Naive thymus-derived CD4-positive, alpha-beta T cell (primary cell): Measurements from ENCODE around the gene TBXAS1. TPM values are rescaled to one million over a fixed set of nuclear protein-coding genes. Genes with fewer than 3 reads are reported as not detected.

Source experiments
- ATAC-seq: fragments of 150-1000 bp; cut with Tn5 transposase; 2 replicates; pipeline ENCODE4 v1.10.0; 2021; ENCODE audit warnings: mild to moderate bottlenecking, moderate library complexity
- CTCF ChIA-PET: fragments of 350-600 bp; sonication (Branson Sonifier 250); formaldehyde crosslinking; loops from one replicate; lab custom pipeline; 2021; ENCODE audit warnings: antibody characterized with exemption; lab: Charles Lee
- POLR2A ChIA-PET: fragments of 350-600 bp; sonication (Branson Sonifier 250); formaldehyde crosslinking; loops from one replicate; lab custom pipeline; 2021; ENCODE audit warnings: antibody characterized with exemption, inconsistent platforms; lab: Charles Lee
- DNase-seq, 9 donors: peaks; one replicate each; pipeline versions ENCODE4 v3.0.0 to v3.0.0-alpha.2; 2020 to 2022; ENCODE audit warnings: mixed read lengths in 1 of 9
- H3K27ac ChIP-seq: one replicate; pipeline ENCODE4 v1.7.0; 2013; ENCODE audit warnings: mild to moderate bottlenecking, low read depth, low read length, moderate library complexity
- H3K27me3 ChIP-seq, 2 donors: one replicate each; pipeline ENCODE4 v1.7.0; 2013; ENCODE audit warnings: low read length in 2 of 2, mild to moderate bottlenecking in 2 of 2, moderate library complexity in 2 of 2; ENCODE audit not compliant: control insufficient read depth in 2 of 2, insufficient read depth in 2 of 2
- H3K36me3 ChIP-seq, 3 experiments: 1 replicate in 2 of 3; 2 replicates in 1 of 3; pipeline ENCODE4 v1.7.0; 2013; ENCODE audit warnings: low read length in 3 of 3, mild to moderate bottlenecking in 3 of 3, moderate library complexity in 1 of 3; ENCODE audit not compliant: insufficient read depth in 3 of 3, control insufficient read depth in 2 of 3
- H3K4me1 ChIP-seq, 2 donors: one replicate each; pipeline ENCODE4 v1.7.0; 2013; ENCODE audit warnings: low read length in 2 of 2, mild to moderate bottlenecking in 2 of 2, moderate library complexity in 1 of 2; ENCODE audit not compliant: control insufficient read depth in 2 of 2, insufficient read depth in 2 of 2
- H3K4me3 ChIP-seq: 2 replicates; pipeline ENCODE4 v1.7.0; 2013; ENCODE audit warnings: mild to moderate bottlenecking, low read length
- H3K9me3 ChIP-seq, 3 experiments: 1 replicate in 2 of 3; 2 replicates in 1 of 3; pipeline ENCODE4 v1.7.0; 2013; ENCODE audit warnings: low read length in 3 of 3; ENCODE audit not compliant: control insufficient read depth in 2 of 3
- H3K27ac Mint-ChIP-seq, 9 donors: one replicate each; pipeline ENCODE4 v1.8.0; 2020 to 2022; ENCODE audit warnings: mixed read lengths in 9 of 9, mild to moderate bottlenecking in 8 of 9, moderate library complexity in 5 of 9, inconsistent platforms in 2 of 9
- H3K27me3 Mint-ChIP-seq, 5 donors: one replicate each; pipeline ENCODE4 v1.8.0; 2021 to 2022; ENCODE audit warnings: mixed read lengths in 5 of 5, mild to moderate bottlenecking in 1 of 5
- H3K36me3 Mint-ChIP-seq, 5 donors: one replicate each; pipeline ENCODE4 v1.8.0; 2020 to 2022; ENCODE audit warnings: mixed read lengths in 5 of 5, mild to moderate bottlenecking in 3 of 5, inconsistent platforms in 1 of 5
- H3K4me1 Mint-ChIP-seq, 7 donors: one replicate each; pipeline ENCODE4 v1.8.0; 2020 to 2022; ENCODE audit warnings: mixed read lengths in 7 of 7, mild to moderate bottlenecking in 3 of 7, inconsistent platforms in 1 of 7
- H3K4me3 Mint-ChIP-seq, 10 donors: one replicate each; pipeline ENCODE4 v1.8.0; 2020 to 2022; ENCODE audit warnings: mild to moderate bottlenecking in 10 of 10, mixed read lengths in 10 of 10, moderate library complexity in 6 of 10, inconsistent platforms in 2 of 10
- H3K9me3 Mint-ChIP-seq, 11 donors: one replicate each; pipeline ENCODE4 v1.8.0; 2020 to 2022; ENCODE audit warnings: mixed read lengths in 11 of 11, mild to moderate bottlenecking in 4 of 11, inconsistent platforms in 1 of 11, moderate library complexity in 1 of 11
- intact Hi-C, 2 donors: fragments of 100-400 bp; cut with micrococcal nuclease; formaldehyde crosslinking; loops; one replicate each; pipeline ENCODE4 v1.15.1; 2023
- polyA plus RNA-seq, 2 donors: library from polyadenylated mRNA; unstranded; fragments of 300-500 nt; fragmentation: Illumina TruSeq; gene quantifications; one replicate each; pipeline ENCODE4 v1.2.3, GENCODE V29; 2021
- total RNA-seq, 6 experiments: library from RNA in 5 of 6; stranded (reverse) in 5 of 6; gene quantifications; 1 replicate in 5 of 6; 2 replicates in 1 of 6; pipeline ENCODE4 v1.2.3 and lab custom pipeline; 2021 to 2026

The TBXAS1 gene
- total and polyA plus RNA-seq, 7 experiments from 2014 or later = 1.9 to 70.9 (median 3.2) TPM

DNA sequence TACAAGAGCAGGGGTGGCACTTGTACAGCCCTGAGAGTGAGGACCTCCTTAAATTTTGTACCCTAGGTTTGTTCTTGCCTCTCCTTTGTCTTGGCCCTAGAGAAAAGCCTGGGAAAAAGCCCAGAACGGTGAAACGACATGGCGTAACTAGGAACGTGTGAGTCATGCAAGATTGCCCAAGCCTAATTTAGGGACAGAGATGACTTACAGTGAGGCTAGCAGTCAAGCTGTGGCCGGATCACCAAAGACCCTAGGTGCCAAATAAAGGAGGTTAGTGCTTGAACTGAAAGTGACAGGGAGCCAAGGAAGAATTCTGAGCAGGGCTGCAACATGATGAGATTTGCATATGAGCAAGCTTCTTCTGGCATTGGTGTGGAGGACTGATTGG is 25.1 kb downstream of the TBXAS1 start:
- Histone ChIP-seq H3K4me3 (no peak overlapping the region), H3K9me3 (no peaks in the 10 kb centered on the region), H3K4me1 (peaks cover 0 to 8% of the 10 kb centered on the region in 2 donors), H3K27ac (no peak overlapping the region), H3K27me3 (no peaks in the 10 kb centered on the region), H3K36me3 (no peaks in the 10 kb centered on the region)
- ChIA-PET CTCF (interaction anchor here (1.0 kb wide), 1 partner anchor 236 kb away, joined by 3 read pairs; no protein-coding TSS in a partner anchor), POLR2A (interaction anchor here (0.9 kb wide), 1 partner anchor 69 kb away, joined by 3 read pairs; no protein-coding TSS in a partner anchor)
- DNase-seq (no peak), ATAC-seq (peak; percentile 15)
- Mint-ChIP-seq H3K36me3 (peaks cover 0 to 4% (median 0%) of the 10 kb centered on the region in 5 donors), H3K27ac (peak overlapping the region in 5 of 9 donors; percentile 4 to 28 (median 16)), H3K27me3 (no peaks in the 10 kb centered on the region), H3K4me1 (peaks cover 16 to 33% (median 25%) of the 10 kb centered on the region in 7 donors), H3K9me3 (peaks cover 0 to 2% (median 0%) of the 10 kb centered on the region in 11 donors), H3K4me3 (peak overlapping the region in 2 of 10 donors; percentile 14 to 31)
- intact Hi-C loops = no loop called here

- H3K9me3 ChIP-seq = no peaks in the 10 kb centered on the region
- Mint-ChIP-seq H3K36me3 (peaks cover 0 to 4% (median 0%) of the 10 kb centered on the region in 5 donors), H3K27me3 (no peaks in the 10 kb centered on the region), H3K9me3 (peaks cover 0 to 2% (median 0%) of the 10 kb centered on the region in 11 donors), H3K4me1 (peaks cover 16 to 33% (median 25%) of the 10 kb centered on the region in 7 donors), H3K27ac (peak overlapping the region in 7 of 9 donors; percentile 28 to 78 (median 65)), H3K4me3 (peak overlapping the region in 6 of 10 donors; percentile 13 to 53 (median 37))
- ATAC-seq (peak; percentile 26), DNase-seq (peak in 3 of 9 donors; percentile 3 to 16 (median 14))
- H3K4me1 ChIP-seq = peaks cover 0 to 8% of the 10 kb centered on the region in 2 donors
- no peak overlapping the region for H3K4me3 ChIP-seq
- CTCF ChIA-PET = interaction anchor here (1.0 kb wide), 1 partner anchor 236 kb away, joined by 3 read pairs; no protein-coding TSS in a partner anchor
- POLR2A ChIA-PET = no interaction called here
- no peaks in the 10 kb centered on the region for H3K27me3 ChIP-seq
- no peaks in the 10 kb centered on the region for H3K36me3 ChIP-seq
- intact Hi-C loops = no loop called here
- no peak overlapping the region for H3K27ac ChIP-seq
These were observed 25.9 kb downstream of the TBXAS1 start for GRCh38 chr7:139854803-139855497.

- H3K4me1 ChIP-seq = peaks cover 0 to 8% of the 10 kb centered on the region in 2 donors
- H3K27ac Mint-ChIP-seq = peak overlapping the region in 5 of 9 donors; percentile 46 to 78 (median 68)
These were observed 26.6 kb downstream of the TBXAS1 start for GRCh38 chr7:139855498-139856270.

GRCh38 chr7:139857791-139858190 is 28.7 kb downstream of the TBXAS1 start:
- ChIA-PET CTCF (no interaction called here), POLR2A (no interaction called here)
- no peaks in the 10 kb centered on the region for H3K9me3 ChIP-seq
- DNase-seq = no peak
- ATAC-seq = no peak
- H3K27me3 ChIP-seq = no peaks in the 10 kb centered on the region
- Mint-ChIP-seq H3K27ac (peak overlapping the region in 1 of 9 donors; percentile 39), H3K4me1 (peaks cover 16 to 44% (median 31%) of the 10 kb centered on the region in 7 donors), H3K9me3 (peaks cover 0 to 9% (median 0%) of the 10 kb centered on the region in 11 donors), H3K27me3 (peaks cover 0 to 9% (median 5%) of the 10 kb centered on the region in 5 donors), H3K4me3 (no peak overlapping the region), H3K36me3 (peaks cover 0 to 7% (median 4%) of the 10 kb centered on the region in 5 donors)
- H3K36me3 ChIP-seq = no peaks in the 10 kb centered on the region
- H3K27ac ChIP-seq = no peak overlapping the region
- H3K4me1 ChIP-seq = peaks cover 0 to 8% of the 10 kb centered on the region in 2 donors
- intact Hi-C loops = no loop called here
- H3K4me3 ChIP-seq = no peak overlapping the region

More at GRCh38 chr7:139855498-139856270, 26.6 kb downstream of the TBXAS1 start:
- Histone ChIP-seq H3K36me3 (no peaks in the 10 kb centered on the region), H3K27me3 (no peaks in the 10 kb centered on the region), H3K4me3 (no peak overlapping the region), H3K27ac (no peak overlapping the region), H3K9me3 (no peaks in the 10 kb centered on the region)
- ATAC-seq = peak; percentile 78
- peak overlapping the region in 6 of 10 donors; percentile 13 to 53 (median 34) for H3K4me3 Mint-ChIP-seq
- peaks cover 16 to 39% (median 29%) of the 10 kb centered on the region in 7 donors for H3K4me1 Mint-ChIP-seq
- peaks cover 0 to 2% (median 0%) of the 10 kb centered on the region in 11 donors for H3K9me3 Mint-ChIP-seq
- ChIA-PET CTCF (no interaction called here), POLR2A (no interaction called here)
- intact Hi-C loops = no loop called here
- no peaks in the 10 kb centered on the region for H3K27me3 Mint-ChIP-seq
- peak in 1 of 9 donors; percentile 19 for DNase-seq
- H3K36me3 Mint-ChIP-seq = peaks cover 0 to 4% (median 0%) of the 10 kb centered on the region in 5 donors

DNA sequence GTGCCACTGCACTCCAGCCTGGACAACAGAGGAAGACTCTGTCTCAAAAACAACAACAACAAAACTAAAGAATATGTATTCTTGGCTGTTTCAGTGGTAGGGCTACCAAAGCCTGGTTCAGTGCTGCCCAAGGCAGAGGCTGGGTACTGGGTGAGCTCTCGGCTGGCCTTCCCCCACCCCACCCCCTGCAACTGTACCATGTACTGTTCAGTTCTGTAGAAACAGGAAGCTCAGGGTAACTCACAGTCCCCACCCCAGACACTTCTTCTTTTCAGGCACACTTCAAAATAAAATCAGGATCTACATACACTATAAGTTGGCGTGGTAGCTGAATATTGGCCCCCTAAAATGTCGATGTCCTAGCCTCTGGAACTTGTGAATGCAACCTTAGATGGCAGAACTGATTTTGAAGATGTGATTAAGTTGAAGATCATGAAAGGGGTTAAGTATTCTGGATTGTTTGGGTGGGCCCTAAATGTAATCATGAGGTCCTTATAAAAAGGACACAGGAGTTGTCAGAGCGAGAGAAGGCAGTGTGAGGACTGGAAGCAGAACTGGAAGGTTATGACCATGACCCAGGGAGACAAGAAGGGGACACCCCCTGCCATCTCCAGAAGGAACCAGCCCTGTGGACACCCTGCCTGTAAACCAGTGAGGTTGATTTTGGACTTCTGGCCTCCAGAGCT is 31.2 kb downstream of the TBXAS1 start:
- peaks cover 0 to 19% (median 12%) of the 10 kb centered on the region in 11 donors for H3K9me3 Mint-ChIP-seq
- peaks cover 0 to 7% of the 10 kb centered on the region in 2 donors for H3K4me1 ChIP-seq
- intact Hi-C loops = no loop called here
- H3K27ac ChIP-seq = no peak overlapping the region
- H3K4me3 ChIP-seq = no peak overlapping the region
- no peaks in the 10 kb centered on the region for H3K27me3 ChIP-seq
- ChIA-PET POLR2A (no interaction called here), CTCF (no interaction called here)
- peaks cover 0 to 7% (median 0%) of the 10 kb centered on the region in 5 donors for H3K36me3 Mint-ChIP-seq
- peaks cover 3 to 15% (median 13%) of the 10 kb centered on the region in 5 donors for H3K27me3 Mint-ChIP-seq
- H3K9me3 ChIP-seq = no peaks in the 10 kb centered on the region
- no peak for DNase-seq
- H3K4me3 Mint-ChIP-seq = peak overlapping the region in 2 of 10 donors; percentile 20 to 30
- peaks cover 7 to 28% (median 15%) of the 10 kb centered on the region in 7 donors for H3K4me1 Mint-ChIP-seq
- ATAC-seq = peak; percentile 88
- H3K36me3 ChIP-seq = no peaks in the 10 kb centered on the region
- H3K27ac Mint-ChIP-seq = peak overlapping the region in 3 of 9 donors; percentile 19 to 63 (median 29)

- no peaks in the 10 kb centered on the region for H3K4me1 ChIP-seq
- Mint-ChIP-seq H3K27me3 (peaks cover 3 to 15% (median 13%) of the 10 kb centered on the region in 5 donors), H3K36me3 (peaks cover 0 to 7% (median 0%) of the 10 kb centered on the region in 5 donors), H3K4me3 (no peak overlapping the region), H3K9me3 (peaks cover 3 to 19% (median 13%) of the 10 kb centered on the region in 11 donors), H3K4me1 (peaks cover 0 to 15% (median 7%) of the 10 kb centered on the region in 7 donors), H3K27ac (no peak overlapping the region)
- ATAC-seq (no peak), DNase-seq (no peak)
- no peak overlapping the region for H3K4me3 ChIP-seq
- intact Hi-C loops = no loop called here
- POLR2A ChIA-PET = no interaction called here
- no peaks in the 10 kb centered on the region for H3K27me3 ChIP-seq
- H3K36me3 ChIP-seq = no peaks in the 10 kb centered on the region
- H3K9me3 ChIP-seq = no peaks in the 10 kb centered on the region
- CTCF ChIA-PET = no interaction called here
- no peak overlapping the region for H3K27ac ChIP-seq
These were observed 32.7 kb downstream of the TBXAS1 start for GRCh38 chr7:139861803-139862202.
